Measurements from ENCODE around the gene HUNK. TPM values are rescaled to one million over a fixed set of nuclear protein-coding genes. Genes with fewer than 3 reads are reported as not detected.
A peak's percentile ranks its signal among the peaks of the same experiment; 100 is the strongest.

Gene HUNK
- total RNA-seq: under 1 TPM; 0.10 to 0.20 TPM

DNA sequence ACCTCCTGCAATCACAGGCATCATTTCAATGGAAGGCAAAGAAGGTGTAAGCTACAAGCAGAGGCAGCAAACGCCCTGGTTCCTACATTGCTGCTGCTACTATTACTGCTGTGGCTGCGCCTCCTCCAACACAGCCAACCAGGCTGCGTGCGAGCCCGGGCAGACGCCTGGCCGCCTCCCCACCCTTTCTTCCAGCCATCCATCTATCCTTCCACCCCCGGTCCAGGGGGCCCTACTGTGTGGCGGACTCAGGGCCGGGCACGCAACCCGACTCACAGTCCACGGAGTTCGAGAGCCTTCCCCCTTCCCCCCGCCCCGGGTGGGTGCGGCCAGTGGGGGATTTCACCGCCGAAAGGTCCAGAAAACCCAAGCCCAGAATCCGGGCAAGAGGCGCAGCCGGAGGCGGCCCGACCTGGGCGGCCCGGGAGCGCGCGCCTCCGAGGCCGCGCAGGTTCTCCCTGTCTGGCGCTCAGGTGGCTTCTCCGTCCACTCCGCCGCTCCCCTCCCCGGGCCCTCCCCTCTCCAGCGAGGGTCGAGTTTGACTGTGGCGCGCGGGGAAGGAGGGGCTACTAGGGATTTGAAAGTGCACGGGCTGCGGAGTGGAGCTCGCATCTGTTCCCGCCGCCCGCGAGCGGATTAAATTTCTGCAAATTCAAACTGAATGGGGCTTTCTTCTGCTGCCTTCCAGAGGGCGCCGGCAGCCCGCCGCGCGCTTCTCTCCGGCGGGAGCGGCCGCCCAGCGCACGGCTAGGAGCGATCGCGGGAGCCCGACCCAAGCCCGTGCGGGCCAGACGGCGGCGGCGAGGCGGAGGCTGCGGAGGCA, at the start of gene HUNK:
Gene HUNK, plus strand, starts transcription at position 569 of the 823 bp plus-strand sequence. CDS start 655 bp downstream, outside the sequence.
- Mint-ChIP-seq H3K9me3 (no peaks in the 10 kb centered on the region), H3K27me3 (ENCODE audit: low read depth) (peaks cover 56% of the 10 kb centered on the region), H3K4me3 (peak within 1 kb of the TSS; percentile 72), H3K27ac (no peak within 1 kb of the TSS), H3K4me1 (ENCODE audit: low read depth) (peaks cover 5% of the 10 kb centered on the region), H3K36me3 (ENCODE audit: low read depth) (no peaks in the 10 kb centered on the region)
- DNase-seq: peak; percentile 17
- CTCF ChIA-PET: interaction anchor here (1.2 to 1.3 kb wide), 2 partner anchors 33 to 87 kb away, joined by 3 to 4 read pairs; no protein-coding TSS in a partner anchor
- intact Hi-C loops (cut with micrococcal nuclease): loop anchor here (2.0 to 10.0 kb wide), 2 partner anchors 86 to 218 kb away; partner anchors contain the start of gene SOD1

GRCh38 chr21:31829736-31830472, 42.9 kb upstream of the HUNK start:
- CTCF ChIA-PET: interaction anchor here (0.6 kb wide), 1 partner anchor 18 kb away, joined by 3 read pairs; no protein-coding TSS in a partner anchor
- intact Hi-C loops (cut with micrococcal nuclease): no loop called here
- DNase-seq: no peak
- no peaks in the 10 kb centered on the region for H3K4me1 Mint-ChIP-seq (ENCODE audit: low read depth)
- no peaks in the 10 kb centered on the region for H3K36me3 Mint-ChIP-seq (ENCODE audit: low read depth)
- H3K27me3 Mint-ChIP-seq (ENCODE audit: low read depth): no peaks in the 10 kb centered on the region
- H3K9me3 Mint-ChIP-seq: no peaks in the 10 kb centered on the region
- no peak overlapping the region for H3K27ac Mint-ChIP-seq
- no peak overlapping the region for H3K4me3 Mint-ChIP-seq

- Mint-ChIP-seq H3K4me1 (ENCODE audit: low read depth) (no peaks in the 10 kb centered on the region), H3K27ac (no peak overlapping the region), H3K27me3 (ENCODE audit: low read depth) (no peaks in the 10 kb centered on the region), H3K36me3 (ENCODE audit: low read depth) (no peaks in the 10 kb centered on the region), H3K9me3 (no peaks in the 10 kb centered on the region), H3K4me3 (no peak overlapping the region)
- no peak for DNase-seq
- intact Hi-C loops (cut with micrococcal nuclease): no loop called here
- CTCF ChIA-PET: no interaction called here
Observed at GRCh38 chr21:31830701-31831100, 42.1 kb upstream of the HUNK start.

- CTCF ChIA-PET: no interaction called here
- H3K27me3 Mint-ChIP-seq (ENCODE audit: low read depth): peaks cover 14% of the 10 kb centered on the region
- intact Hi-C loops (cut with micrococcal nuclease): no loop called here
- no peak overlapping the region for H3K27ac Mint-ChIP-seq
- H3K9me3 Mint-ChIP-seq: no peaks in the 10 kb centered on the region
- H3K36me3 Mint-ChIP-seq (ENCODE audit: low read depth): no peaks in the 10 kb centered on the region
- no peak for DNase-seq
- no peaks in the 10 kb centered on the region for H3K4me1 Mint-ChIP-seq (ENCODE audit: low read depth)
- H3K4me3 Mint-ChIP-seq: no peak overlapping the region
Observed at GRCh38 chr21:31837041-31837440, 35.8 kb upstream of the HUNK start.

DNA sequence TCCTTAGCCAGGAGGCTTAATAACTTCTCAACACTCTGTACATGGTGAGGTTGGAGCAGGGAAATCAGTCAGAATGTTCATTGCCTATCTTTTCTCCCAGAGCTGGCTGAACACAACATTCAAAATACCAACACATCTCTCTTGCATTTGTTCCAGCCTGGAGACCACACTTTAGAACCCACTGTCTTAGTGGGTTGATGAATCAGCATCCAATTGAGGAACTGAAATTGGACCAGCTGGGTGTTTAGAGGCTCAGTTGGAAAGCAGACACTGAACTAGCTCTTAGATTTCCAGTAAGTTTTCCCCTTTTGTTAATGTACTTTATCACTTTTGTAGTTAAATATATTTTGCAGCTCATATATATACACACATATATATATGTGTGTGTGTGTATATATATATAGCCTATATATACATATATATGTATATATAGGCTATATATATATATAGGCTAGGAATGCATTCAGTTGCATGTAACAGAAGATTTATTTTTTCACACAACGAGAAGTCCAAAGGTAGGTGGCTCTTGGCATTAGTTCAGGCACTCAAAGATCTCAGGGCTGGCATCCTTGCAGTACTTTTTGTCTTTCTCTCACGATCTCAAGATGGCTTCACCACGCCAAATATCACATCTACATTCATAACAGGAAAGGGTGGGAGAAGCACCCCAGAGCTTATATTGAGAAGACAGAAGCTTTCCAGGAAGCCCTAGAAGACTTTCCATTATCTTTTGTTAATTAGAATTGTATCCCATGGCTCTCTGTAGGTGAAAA, 35.0 kb upstream of the HUNK start:
- no peaks in the 10 kb centered on the region for H3K36me3 Mint-ChIP-seq (ENCODE audit: low read depth)
- DNase-seq: no peak
- no peaks in the 10 kb centered on the region for H3K4me1 Mint-ChIP-seq (ENCODE audit: low read depth)
- intact Hi-C loops (cut with micrococcal nuclease): no loop called here
- H3K9me3 Mint-ChIP-seq: no peaks in the 10 kb centered on the region
- no peak overlapping the region for H3K27ac Mint-ChIP-seq
- H3K4me3 Mint-ChIP-seq: no peak overlapping the region
- peaks cover 16% of the 10 kb centered on the region for H3K27me3 Mint-ChIP-seq (ENCODE audit: low read depth)
- CTCF ChIA-PET: interaction anchor here (1.0 kb wide), 1 partner anchor 30 kb away, joined by 3 read pairs; no protein-coding TSS in a partner anchor

GRCh38 chr21:31838586-31839355, 34.0 kb upstream of the HUNK start:
- Mint-ChIP-seq H3K27ac (no peak overlapping the region), H3K4me1 (ENCODE audit: low read depth) (no peaks in the 10 kb centered on the region), H3K4me3 (no peak overlapping the region), H3K36me3 (ENCODE audit: low read depth) (no peaks in the 10 kb centered on the region), H3K27me3 (ENCODE audit: low read depth) (peaks cover 21% of the 10 kb centered on the region), H3K9me3 (no peaks in the 10 kb centered on the region)
- CTCF ChIA-PET: no interaction called here
- DNase-seq: no peak
- intact Hi-C loops (cut with micrococcal nuclease): no loop called here

DNA sequence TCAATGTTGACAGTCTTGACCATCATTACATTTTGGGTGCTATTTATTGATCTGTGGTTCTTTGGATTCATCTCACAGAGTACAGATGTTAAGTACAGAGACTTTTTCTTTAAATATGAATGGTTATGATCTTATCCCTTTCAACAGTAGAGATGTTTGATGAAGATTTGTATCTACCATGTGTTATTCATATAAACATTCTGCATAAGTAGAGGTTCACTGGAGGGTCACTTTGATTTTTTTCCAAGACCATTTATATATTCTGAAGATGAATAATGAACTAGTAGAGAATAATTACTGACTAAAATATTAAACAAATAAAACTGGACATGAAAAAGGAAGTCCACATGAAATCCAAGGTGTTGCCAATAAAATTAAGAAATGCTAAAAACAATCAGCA, 28.6 kb upstream of the HUNK start:
- no peak overlapping the region for H3K27ac Mint-ChIP-seq
- H3K4me1 Mint-ChIP-seq (ENCODE audit: low read depth): no peaks in the 10 kb centered on the region
- H3K9me3 Mint-ChIP-seq: no peaks in the 10 kb centered on the region
- H3K4me3 Mint-ChIP-seq: no peak overlapping the region
- CTCF ChIA-PET: no interaction called here
- H3K36me3 Mint-ChIP-seq (ENCODE audit: low read depth): no peaks in the 10 kb centered on the region
- intact Hi-C loops (cut with micrococcal nuclease): no loop called here
- H3K27me3 Mint-ChIP-seq (ENCODE audit: low read depth): peaks cover 28% of the 10 kb centered on the region
- DNase-seq: no peak

DNA sequence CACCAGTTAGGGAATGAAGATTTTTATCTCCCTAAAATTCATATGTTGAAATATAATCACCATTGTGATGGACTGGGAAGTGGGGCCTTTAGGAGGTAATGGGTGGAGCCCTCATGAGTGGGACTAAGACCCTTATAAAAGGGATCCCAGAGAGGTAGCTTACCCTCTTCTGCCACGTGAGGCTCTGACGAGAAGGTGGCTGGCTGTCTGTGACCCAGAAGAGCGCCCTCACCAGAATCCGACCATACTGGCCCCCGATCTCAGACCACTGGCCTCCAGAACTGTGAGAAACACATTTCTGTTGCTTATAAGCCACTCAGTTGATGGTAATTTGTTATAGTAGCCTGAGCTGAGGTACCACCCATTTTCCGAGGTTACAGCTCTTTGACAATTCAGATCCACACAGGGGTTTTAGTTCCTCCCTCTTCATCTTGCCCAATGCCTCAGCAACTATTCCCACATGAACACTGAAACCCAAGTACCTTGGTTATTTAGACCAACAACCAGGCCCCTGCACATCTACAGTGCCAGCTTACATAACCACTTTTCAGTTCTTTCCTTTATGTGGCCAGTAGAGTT, 27.6 kb upstream of the HUNK start:
- H3K9me3 Mint-ChIP-seq: no peaks in the 10 kb centered on the region
- H3K4me3 Mint-ChIP-seq: no peak overlapping the region
- H3K36me3 Mint-ChIP-seq (ENCODE audit: low read depth): no peaks in the 10 kb centered on the region
- DNase-seq: no peak
- H3K27ac Mint-ChIP-seq: no peak overlapping the region
- no peaks in the 10 kb centered on the region for H3K4me1 Mint-ChIP-seq (ENCODE audit: low read depth)
- peaks cover 24% of the 10 kb centered on the region for H3K27me3 Mint-ChIP-seq (ENCODE audit: low read depth)
- CTCF ChIA-PET: interaction anchor here (0.6 kb wide), 1 partner anchor 26 kb away, joined by 3 read pairs; no protein-coding TSS in a partner anchor
- intact Hi-C loops (cut with micrococcal nuclease): no loop called here

- Mint-ChIP-seq H3K27me3 (ENCODE audit: low read depth) (peaks cover 24% of the 10 kb centered on the region), H3K36me3 (ENCODE audit: low read depth) (no peaks in the 10 kb centered on the region)
- intact Hi-C loops (cut with micrococcal nuclease): no loop called here
Observed at GRCh38 chr21:31846690-31847089, 26.1 kb upstream of the HUNK start.

DNA sequence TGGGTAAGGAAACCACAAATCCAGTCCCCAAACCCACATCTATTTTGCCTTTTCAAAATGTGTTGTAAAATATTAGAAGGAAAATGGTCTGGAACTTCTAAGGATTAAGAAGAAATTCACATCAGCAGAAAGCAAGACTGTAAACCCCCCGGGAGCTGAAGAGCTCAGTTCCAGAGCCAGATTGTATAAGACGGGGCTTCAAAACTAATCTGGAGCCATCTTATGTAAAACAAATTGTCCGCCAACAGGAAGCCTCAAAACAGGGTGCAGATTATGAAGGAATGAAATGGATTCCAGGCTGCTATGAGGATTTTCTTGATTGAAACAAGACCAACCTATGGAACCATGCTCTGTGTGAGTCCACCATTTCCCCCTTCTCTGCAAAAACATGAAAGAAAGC, 25.1 kb upstream of the HUNK start:
- no peak for DNase-seq
- Mint-ChIP-seq H3K4me1 (ENCODE audit: low read depth) (no peaks in the 10 kb centered on the region), H3K36me3 (ENCODE audit: low read depth) (no peaks in the 10 kb centered on the region), H3K27me3 (ENCODE audit: low read depth) (peaks cover 19% of the 10 kb centered on the region), H3K9me3 (peaks cover 2% of the 10 kb centered on the region), H3K4me3 (no peak overlapping the region), H3K27ac (no peak overlapping the region)
- CTCF ChIA-PET: interaction anchor here (0.8 to 2.1 kb wide), 2 partner anchors 18 to 62 kb away, joined by 3 to 7 read pairs; no protein-coding TSS in a partner anchor
- intact Hi-C loops (cut with micrococcal nuclease): no loop called here

More at GRCh38 chr21:31846690-31847089, 26.1 kb upstream of the HUNK start:
- no peaks in the 10 kb centered on the region for H3K9me3 Mint-ChIP-seq
- no peak overlapping the region for H3K27ac Mint-ChIP-seq
- no peak overlapping the region for H3K4me3 Mint-ChIP-seq
- CTCF ChIA-PET: interaction anchor here (0.7 kb wide), 1 partner anchor 14 kb away, joined by 3 read pairs; no protein-coding TSS in a partner anchor
- no peaks in the 10 kb centered on the region for H3K4me1 Mint-ChIP-seq (ENCODE audit: low read depth)
- no peak for DNase-seq

DNA sequence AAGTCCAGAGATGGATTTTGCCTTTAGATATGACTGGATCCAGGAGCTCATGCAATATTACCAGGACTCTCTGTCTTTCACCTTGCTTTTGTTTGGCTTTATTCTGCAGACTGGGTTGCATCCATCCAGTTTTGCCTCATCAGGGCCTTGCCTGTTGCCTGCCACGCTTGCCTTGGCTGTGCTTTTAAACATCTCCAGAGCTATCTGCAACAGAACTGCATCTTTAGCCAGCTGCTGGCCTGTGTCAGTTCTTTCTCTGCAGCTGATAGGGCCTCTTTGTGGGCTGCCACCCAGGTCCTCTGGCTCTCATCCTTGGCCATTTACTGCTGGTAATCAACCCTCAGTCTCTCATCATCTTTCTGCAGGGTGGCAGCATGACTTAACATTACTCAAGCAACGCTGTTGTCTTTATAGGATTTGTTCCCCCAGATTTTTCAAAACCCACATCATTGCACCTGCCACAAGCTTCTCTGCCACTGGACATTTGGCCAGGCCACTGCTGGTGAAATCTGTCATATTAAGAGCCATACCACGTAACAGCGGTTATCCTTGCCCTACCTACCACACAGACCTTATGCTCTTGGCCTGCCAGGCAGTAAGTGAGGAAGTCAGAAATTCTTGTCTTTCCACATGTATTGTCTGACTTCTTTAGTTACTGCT, 24.4 kb upstream of the HUNK start:
- no peak overlapping the region for H3K4me3 Mint-ChIP-seq
- no peak overlapping the region for H3K27ac Mint-ChIP-seq
- no peak for DNase-seq
- CTCF ChIA-PET: interaction anchor here (0.8 to 2.1 kb wide), 2 partner anchors 19 to 63 kb away, joined by 3 to 7 read pairs; no protein-coding TSS in a partner anchor
- intact Hi-C loops (cut with micrococcal nuclease): no loop called here
- H3K9me3 Mint-ChIP-seq: peaks cover 2% of the 10 kb centered on the region
- peaks cover 16% of the 10 kb centered on the region for H3K27me3 Mint-ChIP-seq (ENCODE audit: low read depth)
- no peaks in the 10 kb centered on the region for H3K36me3 Mint-ChIP-seq (ENCODE audit: low read depth)
- no peaks in the 10 kb centered on the region for H3K4me1 Mint-ChIP-seq (ENCODE audit: low read depth)
